LoVo (cell line): ENCODE data around the gene BRME1.
A peak's percentile ranks its signal among the peaks of the same experiment; 100 is the strongest.
"Not testable (repeated sequence)": the region's sequence is repeated elsewhere in the genome, so short reads cannot be mapped to it uniquely, and the experiment has no call there.

Experiments
- DNase-seq: peaks from one replicate; pipeline ENCODE4 v3.0.0-alpha.2; 2016; ENCODE audit warnings: low spot score

Gene BRME1

DNA sequence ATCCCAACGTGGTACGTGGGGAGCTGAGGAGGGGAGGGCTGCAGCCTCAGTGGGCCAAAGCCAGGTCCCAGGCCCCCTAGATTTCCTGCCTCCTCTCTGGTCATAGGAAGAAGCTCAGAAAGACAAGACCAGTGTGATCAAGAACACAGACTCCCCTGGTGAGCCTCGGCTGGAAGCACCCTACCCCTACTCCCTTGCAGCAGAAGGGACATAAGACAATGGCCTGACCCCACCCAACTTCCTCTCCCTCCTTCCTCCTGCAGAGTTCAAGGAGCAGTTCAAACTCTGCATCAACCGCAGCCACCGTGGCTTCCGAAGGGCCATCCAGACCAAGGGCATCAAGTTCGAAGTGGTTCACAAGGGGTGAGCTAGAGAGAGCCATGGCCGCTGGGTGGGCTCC is 20.8 kb upstream of the BRME1 start:
- DNase-seq: no peak

DNA sequence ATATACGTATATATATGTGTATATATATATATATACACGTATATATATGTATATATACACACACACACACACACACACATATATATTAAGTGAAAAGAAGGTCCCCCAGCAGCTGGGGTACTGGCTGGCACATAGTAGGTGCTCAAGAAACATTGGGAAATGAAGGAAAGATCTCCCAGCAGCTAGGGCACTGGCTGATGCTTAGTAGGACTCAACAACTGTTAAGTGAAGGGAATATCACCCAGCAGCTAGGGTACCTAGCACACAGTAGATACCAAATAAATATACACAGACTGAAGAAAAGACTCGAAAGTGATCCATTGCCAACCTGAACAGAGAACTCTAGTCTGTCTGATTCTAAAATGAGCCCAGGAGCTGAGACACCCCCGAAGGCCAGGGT is 20.1 kb upstream of the BRME1 start:
- no peak for DNase-seq

DNA sequence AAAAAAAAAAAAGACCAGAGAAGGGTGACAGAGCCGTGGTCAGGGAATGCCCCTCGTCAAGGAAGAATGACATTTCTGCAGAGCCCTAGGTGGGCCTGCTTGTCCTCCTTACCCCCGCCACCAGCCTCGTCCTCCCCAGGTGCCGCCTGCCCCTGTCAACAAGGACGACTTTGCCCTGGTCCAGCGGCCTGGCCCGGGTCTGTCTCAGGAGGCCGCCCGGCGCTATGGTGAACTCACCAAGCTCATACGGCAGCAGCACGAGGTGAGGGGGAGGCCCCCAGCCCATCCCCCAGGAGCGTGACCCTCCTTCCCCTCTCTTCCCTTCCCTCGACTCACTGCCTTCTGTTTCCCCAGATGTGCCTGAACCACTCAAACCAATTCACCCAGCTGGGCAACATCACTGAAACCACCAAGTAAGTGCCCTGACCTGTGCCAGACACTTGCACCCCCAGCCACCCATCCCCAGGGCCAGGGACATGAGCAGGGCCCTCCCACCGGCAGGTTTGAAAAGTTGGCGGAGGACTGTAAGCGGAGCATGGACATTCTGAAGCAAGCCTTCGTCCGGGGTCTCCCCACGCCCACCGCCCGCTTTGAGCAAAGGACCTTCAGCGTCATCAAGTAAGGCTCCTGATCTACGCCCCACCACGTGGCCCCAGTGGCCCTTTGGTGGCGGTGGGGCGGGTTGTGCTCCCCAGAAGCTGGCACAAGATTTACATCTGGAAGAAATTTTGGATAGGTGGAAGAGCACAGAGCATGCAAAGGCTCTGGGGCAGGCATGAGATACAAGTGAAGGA is 17.5 kb upstream of the BRME1 start:
- no peak for DNase-seq

DNA sequence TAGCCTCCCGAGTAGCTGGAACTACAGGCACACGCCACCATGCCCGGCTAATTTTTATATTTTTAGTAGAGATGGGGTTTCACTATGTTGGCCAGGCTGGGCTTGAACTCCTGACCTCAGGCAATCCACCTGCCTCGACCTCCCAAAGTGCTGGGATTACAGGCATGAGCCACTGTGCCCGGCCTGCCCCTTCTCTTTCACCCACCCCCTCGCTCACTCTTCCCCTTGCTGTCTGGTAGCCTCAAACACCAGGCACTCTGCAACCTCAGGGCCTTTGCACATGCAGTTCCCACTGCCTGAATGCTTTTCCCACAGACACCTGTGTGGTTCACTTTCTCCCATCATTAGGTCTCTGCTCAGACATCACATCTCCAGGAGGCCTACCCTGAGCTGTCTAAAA is 16.2 kb upstream of the BRME1 start:
- DNase-seq: not testable (repeated sequence)

DNA sequence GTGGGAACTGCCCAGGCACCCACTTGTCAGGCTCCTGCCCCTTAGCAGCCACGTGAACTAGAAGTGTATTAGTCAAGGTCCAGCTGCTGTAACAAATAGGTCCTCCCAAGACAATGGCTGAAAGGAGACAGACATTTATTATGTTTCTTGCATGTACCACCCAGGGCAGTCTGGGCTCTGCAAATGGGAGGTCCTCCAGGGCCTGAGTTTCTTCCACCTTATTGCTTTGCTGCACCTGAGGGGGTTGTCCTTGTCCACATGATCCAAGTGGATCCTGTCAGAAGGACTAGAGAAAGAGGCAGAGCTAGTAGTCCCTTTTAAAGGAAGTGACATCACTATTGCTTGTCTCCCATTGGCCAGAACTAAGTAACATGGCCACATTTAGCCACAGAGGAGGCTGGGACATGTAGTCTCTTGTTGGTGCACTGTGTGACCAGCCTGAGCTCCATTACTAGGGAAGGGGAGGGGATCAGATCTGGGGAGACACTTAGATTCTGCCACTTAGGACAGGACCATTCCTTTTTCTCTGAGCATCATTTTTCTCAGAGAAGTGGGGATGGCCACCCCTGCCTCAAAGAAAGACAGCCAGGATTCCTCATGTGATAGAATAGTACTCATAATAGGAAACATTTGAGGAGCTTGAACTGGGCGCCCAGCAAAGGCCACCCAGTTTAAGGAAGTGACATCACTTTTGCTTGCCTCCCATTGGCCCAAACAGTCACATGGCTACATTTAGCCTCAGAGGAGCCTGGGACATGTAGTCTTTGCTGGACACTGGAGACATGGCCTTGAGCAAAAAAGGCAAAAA is 15.2 kb upstream of the BRME1 start:
- no peak for DNase-seq

DNA sequence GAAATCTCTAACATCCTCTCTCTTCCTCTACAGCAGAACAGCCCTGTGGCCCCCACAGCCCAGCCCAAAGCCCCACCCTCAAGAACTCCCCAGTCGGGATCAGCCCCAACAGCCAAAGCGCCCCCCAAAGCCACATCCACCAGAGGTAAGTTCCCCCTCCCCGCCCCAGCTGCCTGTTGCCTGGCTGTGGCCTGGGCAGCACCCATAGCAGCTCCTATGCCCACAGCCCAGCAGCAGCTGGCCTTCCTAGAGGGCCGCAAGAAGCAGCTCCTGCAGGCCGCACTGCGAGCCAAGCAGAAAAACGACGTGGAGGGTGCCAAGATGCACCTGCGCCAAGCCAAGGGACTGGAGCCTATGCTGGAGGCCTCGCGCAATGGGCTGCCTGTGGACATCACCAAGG is 14.6 kb upstream of the BRME1 start:
- DNase-seq: no peak

DNA sequence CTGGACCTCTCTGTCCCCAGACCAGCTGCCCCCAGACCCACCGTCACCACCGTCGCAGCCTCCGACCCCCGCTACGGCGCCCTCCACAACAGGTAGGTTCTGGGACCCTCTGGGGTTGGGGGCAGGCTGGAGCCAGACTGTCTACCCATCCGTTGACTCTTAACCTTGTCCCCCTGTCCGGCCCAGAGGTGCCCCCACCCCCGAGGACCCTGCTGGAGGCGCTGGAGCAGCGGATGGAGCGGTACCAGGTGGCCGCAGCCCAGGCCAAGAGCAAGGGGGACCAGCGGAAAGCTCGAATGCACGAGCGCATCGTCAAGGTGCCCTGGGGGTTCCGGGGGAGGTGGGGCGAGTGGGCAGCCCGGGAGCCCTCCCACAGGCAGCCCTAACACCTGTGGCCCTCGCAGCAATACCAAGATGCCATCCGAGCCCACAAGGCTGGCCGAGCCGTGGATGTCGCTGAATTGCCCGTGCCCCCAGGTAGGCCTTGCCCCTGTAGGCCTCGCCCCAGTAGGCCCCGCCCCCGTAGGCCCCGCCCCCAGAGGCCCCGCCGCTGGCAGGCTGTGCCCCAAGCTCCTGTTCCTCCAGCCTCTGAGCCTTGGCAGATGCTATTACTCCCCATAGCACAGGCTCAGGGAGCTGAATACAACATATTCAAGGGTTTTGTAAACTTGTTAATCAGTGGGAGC is 13.0 kb upstream of the BRME1 start:
- no peak for DNase-seq

DNA sequence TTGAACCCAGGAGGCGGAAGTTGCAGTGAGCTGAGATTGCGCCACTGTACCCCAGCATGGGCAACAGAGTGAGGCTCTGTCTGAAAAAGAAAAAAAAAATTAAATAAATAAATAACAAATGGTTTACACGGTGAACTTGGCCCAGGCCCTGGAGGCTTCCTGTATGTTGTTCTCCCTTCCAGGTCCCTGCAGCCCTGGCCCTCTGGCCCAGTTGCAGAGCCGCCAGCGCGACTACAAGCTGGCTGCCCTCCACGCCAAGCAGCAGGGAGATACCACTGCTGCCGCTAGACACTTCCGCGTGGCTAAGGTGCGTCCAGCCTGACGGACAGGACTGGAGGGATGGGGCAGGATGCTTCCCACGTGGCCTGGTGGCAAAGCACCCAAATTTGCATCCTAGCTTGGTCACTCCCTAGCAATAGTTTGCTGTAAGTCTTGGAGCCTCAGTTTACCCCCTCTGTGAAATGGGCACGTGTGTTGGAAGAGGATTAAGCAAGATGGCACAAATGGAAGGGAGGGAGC is 12.0 kb upstream of the BRME1 start:
- DNase-seq: no peak

DNA sequence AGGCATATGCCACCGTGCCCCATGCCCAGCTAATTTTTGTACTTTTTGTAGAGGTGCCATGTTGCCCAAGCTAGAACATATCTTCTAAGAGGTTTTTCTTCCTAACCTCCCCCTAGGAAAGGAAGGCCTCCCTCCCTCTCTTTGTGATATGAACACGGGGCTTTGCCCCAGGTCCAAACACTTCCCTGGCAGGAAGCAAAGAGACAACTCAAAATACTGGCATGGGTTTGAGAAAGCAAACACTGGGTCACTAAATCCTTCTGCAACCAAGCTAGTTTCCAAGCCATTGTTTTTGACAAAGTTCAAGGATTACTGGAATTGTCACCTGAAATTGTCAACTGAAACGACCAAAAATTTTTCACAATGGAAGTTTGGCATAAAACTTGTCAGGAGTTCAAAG is 8.9 kb upstream of the BRME1 start:
- no peak for DNase-seq

DNA sequence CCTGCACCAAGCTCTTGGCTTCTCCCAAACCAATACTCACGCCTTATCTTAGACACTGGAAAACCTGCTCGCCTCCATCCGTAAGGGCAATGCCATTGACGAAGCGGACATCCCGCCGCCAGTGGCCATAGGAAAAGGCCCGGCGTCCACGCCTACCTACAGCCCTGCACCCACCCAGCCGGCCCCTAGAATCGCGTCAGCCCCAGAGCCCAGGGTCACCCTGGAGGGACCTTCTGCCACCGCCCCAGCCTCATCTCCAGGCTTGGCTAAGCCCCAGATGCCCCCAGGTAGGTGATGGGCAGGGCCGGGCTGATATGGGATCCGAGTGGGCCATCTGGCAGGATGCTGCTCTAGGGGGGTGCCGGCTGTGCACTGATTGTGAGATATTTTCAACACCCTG is 7.4 kb upstream of the BRME1 start:
- DNase-seq: no peak

DNA sequence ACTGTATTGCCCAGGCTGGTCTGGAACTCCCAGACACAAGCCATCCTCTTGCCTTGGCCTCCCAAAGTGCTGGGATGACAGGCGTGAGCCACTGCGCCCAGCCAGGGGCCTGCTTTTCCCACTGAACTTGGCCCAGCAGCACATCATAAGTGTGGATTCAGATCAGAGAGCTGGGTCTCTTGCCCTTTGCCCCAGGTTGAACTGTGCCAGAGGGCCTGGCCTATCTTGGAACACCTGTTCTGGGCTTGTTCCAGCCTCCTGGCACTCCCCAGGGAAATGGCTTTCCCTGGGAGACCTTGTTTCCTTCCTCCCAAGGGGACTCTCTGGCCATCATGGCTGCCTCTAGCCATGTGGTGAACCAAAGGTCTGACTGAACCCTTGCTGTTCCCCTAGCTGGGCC is 3.5 kb upstream of the BRME1 start:
- DNase-seq: no peak

DNA sequence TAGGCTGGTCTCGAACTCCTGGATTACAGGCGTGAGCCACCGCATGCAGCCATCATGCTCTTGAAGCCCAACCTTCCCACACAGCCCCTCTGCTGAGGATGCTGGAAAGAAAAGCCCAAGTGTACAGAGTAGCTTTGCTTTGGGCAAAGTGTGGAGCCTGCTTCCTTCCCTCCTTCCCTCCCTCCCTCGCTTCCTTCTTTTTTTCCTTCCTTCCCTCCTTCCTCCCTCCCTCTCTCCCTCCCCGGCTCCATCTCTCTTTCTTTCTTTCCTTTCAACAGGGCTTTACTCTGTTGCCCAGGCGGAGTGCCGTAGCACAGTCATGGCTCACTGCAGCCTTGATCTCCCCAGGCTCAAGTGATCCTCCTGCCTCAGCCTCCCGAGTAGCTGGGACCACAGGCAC is 2.8 kb upstream of the BRME1 start:
- DNase-seq: no peak

DNA sequence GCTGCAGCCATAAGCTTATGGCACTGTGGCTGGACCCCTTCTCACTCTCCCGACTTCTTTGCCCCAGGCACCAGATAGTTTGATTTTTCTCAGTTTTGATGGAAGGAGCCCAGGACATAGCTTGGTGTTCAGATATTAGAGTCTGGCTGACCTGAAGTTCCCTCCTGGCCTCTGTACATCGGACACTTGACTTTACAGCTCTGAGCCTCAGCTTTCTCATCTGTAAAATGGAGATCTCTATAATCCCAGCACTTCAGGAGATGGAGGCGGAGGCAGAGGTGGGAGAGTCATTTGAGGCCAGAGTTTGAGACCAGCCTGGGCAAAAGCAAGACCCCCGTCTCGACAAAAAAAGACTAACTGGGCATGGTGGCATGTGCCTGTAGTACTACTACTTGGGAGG is 993 bp upstream of the BRME1 start:
- DNase-seq: no peak

DNA sequence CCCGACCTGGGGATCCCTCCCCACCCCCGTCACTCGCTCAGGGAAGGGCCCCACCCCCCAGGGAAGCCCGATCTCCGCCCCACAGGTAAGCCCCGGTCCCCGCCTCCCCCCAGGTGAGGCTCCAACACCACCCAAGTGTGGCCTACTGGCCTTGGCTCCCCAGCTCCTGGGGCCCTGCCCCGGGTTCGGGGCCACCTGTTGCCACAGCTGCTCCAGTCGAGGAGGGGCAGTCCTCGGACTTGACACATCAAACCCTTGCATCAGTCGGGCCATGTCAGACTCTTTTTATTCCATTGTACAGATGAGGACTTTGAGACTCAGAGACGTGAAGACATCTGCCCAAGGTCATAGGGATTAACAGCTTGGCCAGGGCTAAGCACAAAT is 596 bp upstream of the BRME1 start:
- peak; percentile 23 for DNase-seq

DNA sequence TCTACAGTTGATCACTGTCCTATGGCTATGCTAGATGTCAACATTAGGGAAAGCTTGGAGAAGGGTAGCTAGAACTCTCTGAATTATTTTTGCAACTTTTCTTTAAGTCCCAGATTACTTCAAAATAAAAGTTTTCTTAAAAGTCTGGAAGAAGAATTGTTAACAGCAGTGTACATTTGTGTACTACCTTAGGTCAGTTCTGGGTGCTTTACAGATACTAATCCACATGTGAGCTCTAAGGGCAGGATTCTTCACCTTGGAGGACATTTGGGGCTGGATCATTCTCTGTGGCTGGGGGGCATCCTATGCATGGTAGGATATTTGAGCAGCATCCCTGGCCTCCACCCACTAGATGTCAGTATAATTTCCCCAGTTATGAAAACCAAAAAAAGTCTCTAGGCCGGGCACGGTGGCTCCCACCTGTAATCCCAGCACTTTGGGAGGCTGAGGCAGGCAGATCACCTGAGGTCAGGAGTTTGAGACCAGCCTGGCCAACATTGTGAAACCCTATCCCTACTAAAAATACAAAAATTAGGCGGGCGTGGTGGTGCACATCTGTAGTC is 2.8 kb downstream of the BRME1 start:
- DNase-seq: no peak

DNA sequence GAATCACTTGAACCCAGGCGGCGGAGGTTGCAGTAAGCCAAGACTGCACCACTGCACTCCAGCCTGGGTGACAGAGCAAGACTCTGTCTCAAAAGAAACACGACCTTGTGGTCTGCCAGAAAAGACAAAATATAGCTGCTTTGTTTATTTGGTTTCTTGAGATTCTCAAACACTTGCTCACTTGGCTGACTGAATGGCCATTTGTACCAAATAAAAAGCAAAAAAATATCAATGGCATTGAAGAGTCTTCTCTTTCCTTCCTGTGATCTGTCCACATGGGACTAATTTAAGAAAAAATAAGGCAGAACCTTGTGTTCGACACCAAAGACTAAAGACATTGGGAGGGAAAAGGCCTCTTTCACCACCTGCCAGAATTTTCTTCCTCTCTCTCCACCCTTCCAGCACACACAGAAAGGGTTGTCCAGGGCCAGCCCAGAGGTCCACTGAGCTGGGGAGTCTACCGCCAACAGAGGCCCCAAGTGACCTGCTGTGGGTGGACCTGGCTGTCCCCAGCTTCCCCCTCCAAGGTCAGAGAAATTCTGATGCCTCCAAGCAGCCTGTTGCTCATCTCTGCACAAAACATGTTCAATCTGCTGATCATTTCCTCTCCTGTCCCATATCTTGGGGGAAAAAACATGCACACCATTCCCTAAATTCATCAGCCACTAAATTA is 5.9 kb downstream of the BRME1 start:
- DNase-seq: no peak

DNA sequence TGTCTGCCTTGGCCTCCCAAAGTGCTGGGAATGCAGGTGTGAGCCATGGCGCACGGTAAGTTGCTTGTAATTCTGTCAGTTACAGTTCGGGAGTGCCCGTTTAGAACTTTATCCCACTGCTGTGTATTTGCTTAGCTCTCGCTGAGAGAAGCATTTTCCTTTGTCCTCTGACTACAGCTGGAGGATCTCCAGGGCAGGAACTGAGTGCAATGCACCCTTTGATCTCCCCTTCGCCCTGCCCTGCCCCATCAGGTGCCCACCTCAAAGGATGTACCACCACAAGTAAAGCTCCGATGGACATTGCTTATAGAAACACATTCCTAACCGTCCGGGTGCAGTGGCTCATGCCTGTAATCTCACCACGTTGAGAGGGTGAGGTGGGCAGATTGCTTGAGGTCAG is 6.5 kb downstream of the BRME1 start:
- no peak for DNase-seq

DNA sequence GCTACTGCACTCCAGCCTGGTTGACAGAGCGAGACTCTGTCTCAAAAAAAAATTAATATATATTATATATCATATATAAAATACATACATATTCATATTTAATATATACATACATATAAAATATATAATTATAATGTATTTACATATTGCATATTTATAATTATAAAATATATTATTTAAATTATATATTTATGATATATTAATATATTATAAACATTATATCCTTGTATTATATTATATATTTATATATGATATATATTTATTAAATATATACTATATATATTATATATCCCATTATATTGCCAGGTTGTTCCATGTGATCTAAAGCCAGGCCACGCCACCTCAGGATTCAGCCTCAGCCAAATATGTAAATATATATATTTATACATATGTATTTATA is 9.7 kb downstream of the BRME1 start:
- no peak for DNase-seq

DNA sequence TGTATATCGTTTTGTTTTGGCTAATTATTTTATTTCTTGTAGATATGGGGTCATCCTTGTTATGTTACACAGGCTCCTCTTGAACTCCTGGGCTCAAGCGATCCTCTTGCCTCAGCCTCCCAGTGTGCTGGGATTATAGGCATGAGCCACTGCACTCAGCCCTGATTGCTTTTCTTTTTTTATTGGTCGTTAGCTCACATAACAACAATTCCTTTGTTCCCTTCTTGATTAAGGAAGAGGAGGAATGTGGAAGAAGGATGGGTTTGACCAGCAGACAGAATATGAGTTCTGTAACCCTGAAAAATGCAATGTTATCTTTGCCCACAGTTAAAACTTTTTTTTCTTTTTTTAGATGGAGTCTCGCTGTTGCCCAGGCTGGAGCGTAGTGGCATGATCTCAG is 11.4 kb downstream of the BRME1 start:
- DNase-seq: no peak

DNA sequence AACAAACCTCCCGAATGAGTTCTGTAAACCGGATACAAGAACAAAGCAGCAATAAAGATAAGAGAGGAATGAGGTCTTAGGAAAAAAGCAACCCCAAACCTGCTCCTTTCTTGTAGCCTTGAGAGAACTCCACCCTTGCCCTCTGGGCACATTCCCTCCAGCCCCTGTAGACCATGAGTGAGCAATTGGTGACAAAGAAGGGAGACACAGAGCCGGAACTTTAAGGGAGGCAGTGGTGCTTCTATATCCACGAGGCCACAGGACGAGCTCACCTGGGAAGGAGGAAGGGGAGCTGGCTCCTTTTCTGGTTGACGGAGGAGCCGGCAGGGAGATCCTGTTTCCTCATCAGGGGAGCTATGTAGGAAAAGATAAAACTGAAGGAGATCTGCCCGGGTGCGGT is 13.0 kb downstream of the BRME1 start:
- DNase-seq: peak; percentile 23

DNA sequence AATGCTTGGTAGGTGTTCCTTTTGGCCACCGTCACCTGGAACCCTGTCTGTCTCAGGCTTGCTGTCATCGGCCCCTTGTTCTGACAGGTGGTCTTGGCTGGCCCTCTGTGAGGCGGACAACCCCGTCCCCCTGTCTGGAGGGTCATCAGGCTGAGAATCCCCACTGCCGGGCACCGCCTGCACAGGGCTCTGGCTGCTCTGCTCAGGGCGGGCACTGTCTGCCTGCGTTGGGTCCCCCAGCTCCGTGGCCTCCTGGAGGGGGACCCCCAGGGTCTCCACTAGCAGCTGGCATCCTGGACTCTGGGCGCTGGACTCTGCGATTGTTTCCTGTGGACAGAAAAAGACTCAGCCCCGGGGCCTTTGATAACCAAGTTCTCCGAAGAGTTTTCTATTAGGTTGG is 15.8 kb downstream of the BRME1 start:
- DNase-seq: no peak

DNA sequence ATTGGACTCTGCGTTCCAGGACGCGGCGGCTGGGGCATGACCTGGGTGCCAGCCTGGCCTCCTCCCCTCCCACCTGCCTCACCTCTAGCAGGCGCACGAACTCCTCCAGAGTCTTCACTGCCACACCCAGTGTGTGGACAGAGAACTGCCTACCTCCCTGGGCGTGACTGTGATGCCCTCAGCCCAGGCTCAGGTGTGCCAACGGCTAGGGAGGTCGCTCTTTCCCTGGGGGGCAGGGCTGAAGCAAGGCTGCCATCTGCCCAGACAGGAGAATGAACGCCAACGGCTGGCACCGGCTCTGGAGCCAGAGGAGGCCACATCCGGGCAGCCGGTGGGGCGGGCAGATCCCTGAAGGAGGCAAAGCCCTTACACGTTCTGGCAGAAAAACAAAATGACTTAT is 17.6 kb downstream of the BRME1 start:
- no peak for DNase-seq
